Caki2 (cell line): ENCODE results near the gene PDE4D. TPM values are rescaled to one million over a fixed set of nuclear protein-coding genes. Genes with fewer than 3 reads are reported as not detected.
"Not testable (repeated sequence)": the region's sequence is repeated elsewhere in the genome, so short reads cannot be mapped to it uniquely, and the experiment has no call there.

Experiments used
- DNase-seq: peaks from one replicate; pipeline ENCODE4 v3.0.0-alpha.2; 2015; ENCODE audit warnings: low read depth
- in situ Hi-C: cut with HindIII; loops from 2 replicates; pipeline ENCODE4 v1.10.0; 2016; ENCODE audit warnings: low sequenced_read_pairs, low pct_unique_long_range_greater_than_20kb, mixed read lengths
- total RNA-seq: library from RNA; depleted of rRNA; stranded (reverse); fragments of >200 nt; shearing (Covaris generic); gene quantifications from 2 replicates; pipeline ENCODE4 v1.2.3, GENCODE V29; 2014; ENCODE audit warnings: low replicate concordance

The PDE4D gene
- total RNA-seq, 1 experiment from 2014 or later: 19.4 TPM

- no peak for DNase-seq
Observed at GRCh38 chr5:59588922-59589321, 304.6 kb downstream of the PDE4D start.

GRCh38 chr5:59587489-59588337 is 305.8 kb downstream of the PDE4D start:
- in situ Hi-C loops: no loop called here
- DNase-seq: peak; percentile 82

More at GRCh38 chr5:59588922-59589321, 304.6 kb downstream of the PDE4D start:
- in situ Hi-C loops: no loop called here

DNA sequence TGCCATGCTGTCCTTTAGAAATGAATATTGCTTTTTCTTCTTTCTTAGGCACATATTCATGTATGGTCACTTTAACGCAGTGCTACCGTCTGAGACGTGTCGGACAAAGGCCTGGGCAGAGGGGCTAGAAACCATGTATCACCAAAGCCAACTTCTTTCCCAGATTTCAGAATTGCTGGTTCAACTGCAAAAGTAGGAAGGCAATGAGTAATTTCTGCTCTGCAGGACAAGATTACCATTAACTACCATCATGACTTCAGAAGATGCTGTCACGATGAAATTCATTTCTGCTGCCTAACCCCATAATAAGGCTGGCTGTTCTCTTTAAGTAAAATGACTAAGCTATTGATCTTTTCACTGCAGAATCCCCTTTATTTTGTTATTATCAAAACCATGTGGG is 306.7 kb downstream of the PDE4D start:
- in situ Hi-C loops: no loop called here

GRCh38 chr5:59584858-59585846 is 308.4 kb downstream of the PDE4D start:
- no peak for DNase-seq
- in situ Hi-C loops: no loop called here

More for the DNA sequence above, 306.7 kb downstream of the PDE4D start:
- DNase-seq: no peak

- in situ Hi-C loops: no loop called here
- peak; percentile 64 for DNase-seq
Observed at GRCh38 chr5:59583810-59584562, 309.5 kb downstream of the PDE4D start.

- DNase-seq: peak; percentile 64
- in situ Hi-C loops: no loop called here
Observed at GRCh38 chr5:59583151-59583809, 310.2 kb downstream of the PDE4D start.

DNA sequence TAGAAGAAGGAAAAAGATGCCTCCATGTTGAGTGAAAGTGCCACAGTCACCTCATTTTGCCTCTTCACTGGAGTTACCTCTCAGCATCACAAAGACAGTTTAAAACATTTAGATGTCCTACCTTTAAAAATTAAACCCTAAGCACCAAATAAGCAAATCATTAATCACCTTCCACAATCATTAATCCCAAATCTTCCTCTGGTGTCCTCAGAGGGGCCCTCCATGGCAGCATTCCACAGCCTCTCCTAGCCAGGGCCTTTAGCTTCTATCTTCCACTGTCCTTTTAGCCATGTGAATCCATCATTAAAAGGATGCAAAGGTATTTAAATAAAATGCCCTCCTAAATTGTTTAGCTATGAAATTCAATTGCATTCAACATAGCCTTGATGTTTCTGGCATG is 310.8 kb downstream of the PDE4D start:
- peak; percentile 66 for DNase-seq
- in situ Hi-C loops: no loop called here

DNA sequence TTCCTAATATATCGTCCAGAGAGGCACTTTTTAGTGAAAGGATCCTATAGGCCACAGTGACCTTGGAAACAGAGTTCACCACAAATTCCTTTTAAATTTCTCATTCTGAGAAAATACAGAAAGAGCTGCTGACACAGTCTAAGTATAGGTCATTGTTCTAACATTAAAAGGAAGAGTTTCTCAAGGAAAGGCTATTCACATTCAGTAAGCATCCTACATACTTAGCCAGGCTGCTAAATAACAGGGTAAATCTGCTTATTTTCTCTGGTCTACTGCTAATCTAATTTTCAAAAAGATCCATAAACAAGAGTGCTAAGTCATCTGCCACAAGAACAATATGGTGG is 313.7 kb downstream of the PDE4D start:
- in situ Hi-C loops: no loop called here
- DNase-seq: no peak

- no peak for DNase-seq
- in situ Hi-C loops: no loop called here
Observed at GRCh38 chr5:59579101-59579823, 314.3 kb downstream of the PDE4D start.

GRCh38 chr5:59577485-59577884 is 316.0 kb downstream of the PDE4D start:
- no peak for DNase-seq
- in situ Hi-C loops: no loop called here

GRCh38 chr5:59575648-59576445 is 317.7 kb downstream of the PDE4D start:
- in situ Hi-C loops: no loop called here
- peak; percentile 67 for DNase-seq

DNA sequence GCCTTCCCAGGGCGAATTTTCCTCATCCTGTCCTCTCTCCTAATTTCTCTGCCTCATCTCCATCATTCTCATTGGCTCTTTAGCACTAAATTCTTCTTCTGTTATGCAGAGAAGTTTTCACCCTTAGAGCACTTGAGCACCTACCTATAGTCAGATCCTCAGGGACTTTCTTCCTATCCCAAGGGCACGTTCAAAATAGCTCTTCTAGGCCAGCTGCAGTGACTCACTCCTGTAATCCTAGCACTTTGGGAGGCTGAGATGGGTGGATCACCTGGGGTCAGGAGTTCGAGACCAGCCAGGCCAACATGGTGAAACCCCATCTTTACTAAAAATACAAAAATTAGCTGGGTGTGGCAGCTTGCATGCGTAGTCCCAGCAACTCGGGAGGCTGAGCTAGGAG is 320.0 kb downstream of the PDE4D start:
- in situ Hi-C loops, DNase-seq: not testable (repeated sequence)

DNA sequence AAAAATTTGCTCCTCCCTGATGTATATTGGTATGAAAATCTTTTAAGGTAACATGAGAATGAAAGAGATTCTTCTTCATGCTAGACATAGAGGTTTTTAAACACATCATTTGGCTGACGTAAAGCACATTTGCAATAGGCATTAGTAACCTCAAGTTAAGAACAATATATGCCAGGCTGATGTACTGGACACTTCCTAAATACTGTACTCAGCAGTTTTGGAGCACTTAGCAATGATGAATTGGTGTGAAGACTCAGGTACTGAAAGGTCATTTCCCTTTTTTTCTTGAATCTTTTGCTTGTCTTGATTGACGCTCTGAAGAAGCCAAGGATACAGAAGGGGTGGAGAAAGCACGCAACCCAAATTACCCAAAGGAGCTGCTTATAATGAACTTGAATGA is 322.5 kb downstream of the PDE4D start:
- no peak for DNase-seq
- in situ Hi-C loops: no loop called here

DNA sequence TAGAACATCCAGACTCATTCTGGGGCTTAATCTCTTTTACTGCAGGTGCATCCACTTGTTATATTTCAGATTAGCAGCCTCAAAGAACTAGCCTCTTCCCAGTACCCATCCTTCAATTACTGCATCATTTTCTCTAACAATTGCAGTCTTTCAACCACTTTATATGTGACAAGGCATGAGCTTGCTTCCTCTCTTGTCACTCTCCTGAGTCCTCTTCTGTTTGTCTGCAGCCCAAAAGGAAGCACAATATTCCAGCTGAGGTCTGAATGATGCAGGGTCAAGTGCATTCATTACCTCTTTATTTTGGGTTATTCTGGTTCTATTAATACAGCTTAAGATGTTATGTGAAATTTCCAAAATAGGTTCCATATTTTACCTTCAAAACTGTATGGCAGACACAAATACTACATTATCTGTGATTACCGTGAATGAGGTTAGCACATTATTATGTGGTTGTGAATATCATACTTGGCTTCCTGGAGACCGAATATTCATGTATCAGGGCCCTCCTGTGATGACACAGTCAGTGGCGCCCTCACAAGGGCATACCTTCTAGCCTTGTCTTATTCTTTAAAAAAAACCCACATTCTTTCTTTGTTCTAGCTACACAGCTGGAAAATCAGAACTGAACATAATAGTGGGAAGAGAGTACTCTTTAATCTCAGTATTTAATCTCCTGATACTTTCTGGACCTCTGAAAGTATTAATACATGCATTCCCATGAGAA is 323.8 kb downstream of the PDE4D start:
- DNase-seq: no peak
- in situ Hi-C loops: no loop called here

GRCh38 chr5:59569158-59569557 is 324.4 kb downstream of the PDE4D start:
- in situ Hi-C loops: no loop called here

DNA sequence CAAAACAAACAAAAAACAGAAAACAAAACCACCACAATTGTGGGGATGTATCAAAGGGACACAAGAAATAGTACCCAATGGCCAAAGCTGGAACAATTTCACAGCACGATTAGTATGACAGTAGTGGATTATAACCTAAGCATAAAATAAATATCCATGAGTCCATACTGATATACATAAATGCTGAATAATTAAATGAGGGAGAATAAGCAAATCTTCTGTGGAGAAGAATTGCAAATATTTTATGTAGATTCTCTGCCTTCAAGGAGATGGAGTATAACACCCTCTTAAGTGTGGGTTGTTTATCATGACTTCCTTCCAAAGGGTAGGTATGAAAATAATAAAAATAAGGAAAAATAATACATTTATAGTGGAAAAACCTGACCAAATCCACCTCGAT is 325.4 kb downstream of the PDE4D start:
- no peak for DNase-seq
- in situ Hi-C loops: no loop called here

More at GRCh38 chr5:59569158-59569557, 324.4 kb downstream of the PDE4D start:
- DNase-seq: no peak
